GM19372 (cell line): ENCODE data around the gene IPO9.

Experiments
- ATAC-seq: cut with Tn5 transposase; IDR thresholded peaks from one replicate; pipeline ENCODE4 v1.9.1; 2021; ENCODE audit warnings: mild to moderate bottlenecking, low read depth, moderate library complexity; ENCODE audit not compliant: unreplicated experiment

IPO9 gene

GRCh38 chr1:201828820-201829774 lies at the start of gene IPO9:
Gene IPO9 (plus strand): TSS chr1:201829157. CDS start chr1:201829210, 53 bp downstream.
- ATAC-seq = peak; percentile 92

- no peak for ATAC-seq
These were observed 49.5 kb upstream of the IPO9 start for GRCh38 chr1:201779351-201779880.

GRCh38 chr1:201780952-201781351 lies 48.0 kb upstream of the IPO9 start:
- ATAC-seq = no peak

GRCh38 chr1:201781437-201781836 lies 47.5 kb upstream of the IPO9 start:
- ATAC-seq = no peak

- ATAC-seq = no peak
These were observed 46.6 kb upstream of the IPO9 start for GRCh38 chr1:201782353-201782752.

GRCh38 chr1:201783058-201783457 lies 45.9 kb upstream of the IPO9 start:
- ATAC-seq = no peak

GRCh38 chr1:201783572-201783971 lies 45.4 kb upstream of the IPO9 start:
- no peak for ATAC-seq

GRCh38 chr1:201785291-201785690 lies 43.7 kb upstream of the IPO9 start:
- ATAC-seq = no peak

GRCh38 chr1:201786824-201787223 lies 42.1 kb upstream of the IPO9 start:
- ATAC-seq = no peak

- ATAC-seq = no peak
These were observed 40.7 kb upstream of the IPO9 start for GRCh38 chr1:201788296-201788695.

- ATAC-seq = no peak
These were observed 39.7 kb upstream of the IPO9 start for GRCh38 chr1:201789245-201789644.

GRCh38 chr1:201790261-201790660 lies 38.7 kb upstream of the IPO9 start:
- no peak for ATAC-seq

GRCh38 chr1:201791051-201791778 lies 37.7 kb upstream of the IPO9 start:
- ATAC-seq = no peak

- ATAC-seq = no peak
These were observed 37.2 kb upstream of the IPO9 start for GRCh38 chr1:201791779-201792173.

GRCh38 chr1:201792534-201793305 lies 36.2 kb upstream of the IPO9 start:
- no peak for ATAC-seq

- no peak for ATAC-seq
These were observed 35.5 kb upstream of the IPO9 start for GRCh38 chr1:201793306-201793925.

- ATAC-seq = no peak
These were observed 33.9 kb upstream of the IPO9 start for GRCh38 chr1:201795066-201795465.

GRCh38 chr1:201800246-201800645 lies 28.7 kb upstream of the IPO9 start:
- no peak for ATAC-seq

GRCh38 chr1:201806801-201807200 lies 22.2 kb upstream of the IPO9 start:
- no peak for ATAC-seq

GRCh38 chr1:201807958-201808632 lies 20.9 kb upstream of the IPO9 start:
- ATAC-seq = no peak
